ENCODE results near the gene PMEPA1. TPM values are rescaled to one million over a fixed set of nuclear protein-coding genes. Genes with fewer than 3 reads are reported as not detected.
A peak's percentile ranks its signal among the peaks of the same experiment; 100 is the strongest.

The PMEPA1 gene
- total RNA-seq, 4 donors from 2014 or later, result 10.2 to 33.6 (median 18.3) TPM

GRCh38 chr20:57609086-57609841, 100.6 kb downstream of the PMEPA1 start:
- Histone ChIP-seq H3K4me1 (peaks cover 0 to 5% (median 0%) of the 10 kb centered on the region in 4 donors), H3K4me3 (no peak overlapping the region), H3K27me3 (peaks cover 0 to 12% of the 10 kb centered on the region in 2 donors), H3K36me3 (no peaks in the 10 kb centered on the region), H3K9me3 (no peaks in the 10 kb centered on the region), H3K27ac (no peak overlapping the region)
- no peak for TF ChIP-seq POLR2A (IDR thresholded peaks at IDR 0.05)
- TF ChIP-seq, protein P1, sequence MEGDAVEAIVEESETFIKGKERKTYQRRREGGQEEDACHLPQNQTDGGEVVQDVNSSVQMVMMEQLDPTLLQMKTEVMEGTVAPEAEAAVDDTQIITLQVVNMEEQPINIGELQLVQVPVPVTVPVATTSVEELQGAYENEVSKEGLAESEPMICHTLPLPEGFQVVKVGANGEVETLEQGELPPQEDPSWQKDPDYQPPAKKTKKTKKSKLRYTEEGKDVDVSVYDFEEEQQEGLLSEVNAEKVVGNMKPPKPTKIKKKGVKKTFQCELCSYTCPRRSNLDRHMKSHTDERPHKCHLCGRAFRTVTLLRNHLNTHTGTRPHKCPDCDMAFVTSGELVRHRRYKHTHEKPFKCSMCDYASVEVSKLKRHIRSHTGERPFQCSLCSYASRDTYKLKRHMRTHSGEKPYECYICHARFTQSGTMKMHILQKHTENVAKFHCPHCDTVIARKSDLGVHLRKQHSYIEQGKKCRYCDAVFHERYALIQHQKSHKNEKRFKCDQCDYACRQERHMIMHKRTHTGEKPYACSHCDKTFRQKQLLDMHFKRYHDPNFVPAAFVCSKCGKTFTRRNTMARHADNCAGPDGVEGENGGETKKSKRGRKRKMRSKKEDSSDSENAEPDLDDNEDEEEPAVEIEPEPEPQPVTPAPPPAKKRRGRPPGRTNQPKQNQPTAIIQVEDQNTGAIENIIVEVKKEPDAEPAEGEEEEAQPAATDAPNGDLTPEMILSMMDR (IDR thresholded peaks at IDR 0.05), result no peak
- no peak for TF ChIP-seq EP300 (IDR thresholded peaks at IDR 0.05)
- WGBS, 2 donors, result 79 to 86% methylated on average over 10 to 16 of the region's 16 CpGs
- DNase-seq (ENCODE audit: low spot score in 2 of 2), result no peak

- TF ChIP-seq EP300 (IDR thresholded peaks at IDR 0.05), result no peak
- no peak for TF ChIP-seq POLR2A (IDR thresholded peaks at IDR 0.05)
- TF ChIP-seq, protein P1 (IDR thresholded peaks at IDR 0.05), result no peak
- no peaks in the 10 kb centered on the region for H3K36me3 ChIP-seq
- peaks cover 0 to 5% (median 0%) of the 10 kb centered on the region in 4 donors for H3K4me1 ChIP-seq
- H3K27ac ChIP-seq, result no peak overlapping the region
- 92 to 95% methylated on average over 4 to 5 of the region's 7 CpGs for WGBS, 2 donors
- H3K4me3 ChIP-seq, result no peak overlapping the region
- peaks cover 0 to 12% of the 10 kb centered on the region in 2 donors for H3K27me3 ChIP-seq
- DNase-seq (ENCODE audit: low spot score in 2 of 2), result no peak
- no peaks in the 10 kb centered on the region for H3K9me3 ChIP-seq
Measured at GRCh38 chr20:57608516-57608915, 101.3 kb downstream of the PMEPA1 start.

- no peak overlapping the region for H3K27ac ChIP-seq
- H3K27me3 ChIP-seq, result peaks cover 0 to 12% of the 10 kb centered on the region in 2 donors
- H3K36me3 ChIP-seq, result no peaks in the 10 kb centered on the region
- no peaks in the 10 kb centered on the region for H3K4me1 ChIP-seq
- DNase-seq (ENCODE audit: low spot score in 2 of 2), result no peak
- H3K9me3 ChIP-seq, result no peaks in the 10 kb centered on the region
- no peak overlapping the region for H3K4me3 ChIP-seq
- 75 to 85% methylated on average over 5 of the region's 5 CpGs for WGBS, 2 donors
- TF ChIP-seq POLR2A (IDR thresholded peaks at IDR 0.05), result no peak
- TF ChIP-seq EP300 (IDR thresholded peaks at IDR 0.05), result no peak
- TF ChIP-seq, protein P1 (IDR thresholded peaks at IDR 0.05), result no peak
Measured at GRCh38 chr20:57605878-57606277, 103.9 kb downstream of the PMEPA1 start.

GRCh38 chr20:57605045-57605444, 104.8 kb downstream of the PMEPA1 start:
- Histone ChIP-seq H3K27me3 (peaks cover 0 to 12% of the 10 kb centered on the region in 2 donors), H3K36me3 (no peaks in the 10 kb centered on the region), H3K4me1 (no peaks in the 10 kb centered on the region), H3K4me3 (no peak overlapping the region), H3K9me3 (no peaks in the 10 kb centered on the region), H3K27ac (peak overlapping the region in 1 of 4 donors; percentile 52)
- 86 to 87% methylated on average over 5 of the region's 5 CpGs for WGBS, 2 donors
- no peak for TF ChIP-seq EP300 (IDR thresholded peaks at IDR 0.05)
- TF ChIP-seq, protein P1 (IDR thresholded peaks at IDR 0.05), result no peak
- no peak for TF ChIP-seq POLR2A (IDR thresholded peaks at IDR 0.05)
- no peak for DNase-seq (ENCODE audit: low spot score in 2 of 2)

DNA sequence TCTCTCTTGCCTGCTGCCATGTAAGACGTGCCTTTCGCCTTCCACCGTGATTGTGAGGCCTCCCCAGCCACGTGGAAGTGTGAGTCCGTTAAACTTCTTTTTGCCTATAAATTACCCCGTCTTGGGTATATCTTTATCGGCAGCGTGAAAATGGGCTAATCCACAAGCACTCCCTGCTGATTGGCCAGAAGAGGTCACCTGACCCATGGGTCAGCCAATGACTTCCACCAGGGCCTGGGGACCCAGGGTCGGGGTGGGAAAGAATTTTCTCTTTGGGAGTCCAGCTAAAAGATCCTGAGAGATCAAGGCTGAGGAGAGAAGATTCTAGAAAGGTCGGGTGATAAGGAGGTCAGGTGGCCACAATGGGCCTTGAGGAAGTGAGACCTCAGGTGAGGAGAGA, 106.7 kb downstream of the PMEPA1 start:
- DNase-seq (ENCODE audit: low spot score in 2 of 2), result no peak
- WGBS, 2 donors, result 92 to 93% methylated on average over 10 of the region's 10 CpGs
- Histone ChIP-seq H3K27ac (no peak overlapping the region), H3K4me3 (no peak overlapping the region), H3K36me3 (no peaks in the 10 kb centered on the region), H3K27me3 (no peaks in the 10 kb centered on the region), H3K4me1 (no peaks in the 10 kb centered on the region), H3K9me3 (no peaks in the 10 kb centered on the region)
- TF ChIP-seq POLR2A (IDR thresholded peaks at IDR 0.05) (no peak), EP300 (IDR thresholded peaks at IDR 0.05) (no peak)
- TF ChIP-seq, protein P1 (IDR thresholded peaks at IDR 0.05), result no peak
